ENCODE results near the gene MCRIP2. TPM values are rescaled to one million over a fixed set of nuclear protein-coding genes. Genes with fewer than 3 reads are reported as not detected.

The MCRIP2 gene
- polyA plus RNA-seq, 2 of the 4 experiments (the other 2 are of a cell fraction), result 10.7 to 21.3 TPM

GRCh38 chr16:694187-694862, 52.7 kb downstream of the MCRIP2 start:
- POLR2A ChIA-PET, result no interaction called here
- peak overlapping the region; percentile 91 for H3K4me2 ChIP-seq
- FAIRE-seq, result no peak

GRCh38 chr16:694863-695354, 53.3 kb downstream of the MCRIP2 start:
- FAIRE-seq (no peak), DNase-seq (ENCODE audit: low read depth in 1 of 2, low spot score in 1 of 2) (no peak), ATAC-seq (no peak)
- peak overlapping the region in 1 of 2 experiments; percentile 76; a peak in 4 of 6 replicates for H3K27ac ChIP-seq
- H3K9me3 ChIP-seq, result no peaks in the 10 kb centered on the region
- TF ChIP-seq HES2 (IDR thresholded peaks at IDR 0.05), result no peak
- no peak for TF ChIP-seq FOSL2 (IDR thresholded peaks at IDR 0.05)
- no peak for TF ChIP-seq FOSL2 (CRISPR knock-in tag; IDR thresholded peaks at IDR 0.05)
- no peak for TF ChIP-seq ZFP36 (IDR thresholded peaks at IDR 0.05; ENCODE audit: borderline replicate concordance, partially characterized antibody)
- no peak for TF ChIP-seq CHD4 (IDR thresholded peaks at IDR 0.05; ENCODE audit: borderline replicate concordance)
- TF ChIP-seq MAZ (IDR thresholded peaks at IDR 0.05; ENCODE audit: borderline replicate concordance, low read depth, low read length), result no peak
- H3K4me3 ChIP-seq, result peak overlapping the region; percentile 37
- ChIA-PET POLR2A (interaction anchor here (1.1 to 1.6 kb wide), 4 partner anchors 9 to 26 kb away, joined by 3 to 7 read pairs (median 6); partner anchors contain the start of gene ANTKMT), CTCF (interaction anchor here (1.0 to 2.5 kb wide), 8 partner anchors 9 to 90 kb away, joined by 3 to 25 read pairs (median 5); no protein-coding TSS in a partner anchor)
- H3K4me1 ChIP-seq, result peaks cover 18% of the 10 kb centered on the region; the same call in 2 of the 3 replicates
- H3K4me2 ChIP-seq, result peak overlapping the region; percentile 91
- 11% methylated on average over 9 of the region's 37 CpGs for WGBS (ENCODE audit: missing lambda C conversion rate)

More at GRCh38 chr16:694187-694862, 52.7 kb downstream of the MCRIP2 start:
- Histone ChIP-seq H3K4me1 (peaks cover 22% of the 10 kb centered on the region; the same call in 2 of the 3 replicates), H3K9me3 (no peaks in the 10 kb centered on the region), H3K27ac (peak overlapping the region in 1 of 2 experiments; percentile 76; a peak in 3 of 6 replicates), H3K4me3 (peak overlapping the region; percentile 37)
- DNase-seq (ENCODE audit: low read depth in 1 of 2, low spot score in 1 of 2) (no peak), ATAC-seq (no peak)
- CTCF ChIA-PET, result interaction anchor here (1.0 to 2.1 kb wide), 4 partner anchors 13 to 91 kb away, joined by 4 to 5 read pairs (median 4); no protein-coding TSS in a partner anchor
- 22% methylated on average over 20 of the region's 64 CpGs for WGBS (ENCODE audit: missing lambda C conversion rate)
- TF ChIP-seq CHD2 (IDR thresholded peaks at IDR 0.05; ENCODE audit: low read length, partially characterized antibody), result no peak
- TF ChIP-seq NPAS2 (CRISPR knock-in tag; IDR thresholded peaks at IDR 0.05; ENCODE audit: borderline replicate concordance), result no peak
- TF ChIP-seq MAX (IDR thresholded peaks at IDR 0.05), result no peak
- no peak for TF ChIP-seq ZNF302 (CRISPR knock-in tag; IDR thresholded peaks at IDR 0.05)
- TF ChIP-seq MYC (IDR thresholded peaks at IDR 0.05; ENCODE audit: borderline replicate concordance, low read length), result no peak
- TF ChIP-seq BCL3 (IDR thresholded peaks at IDR 0.05), result no peak

GRCh38 chr16:695355-696089, 53.9 kb downstream of the MCRIP2 start:
- ChIA-PET POLR2A (interaction anchor here (1.1 to 1.6 kb wide), 4 partner anchors 10 to 25 kb away, joined by 3 to 7 read pairs (median 6); partner anchors contain the start of gene ANTKMT), CTCF (interaction anchor here (0.9 to 2.5 kb wide), 10 partner anchors 8 to 90 kb away, joined by 3 to 25 read pairs (median 4); partner anchors contain the start of gene RHOT2)
- Histone ChIP-seq H3K4me1 (peaks cover 22% of the 10 kb centered on the region; the same call in 2 of the 3 replicates), H3K27ac (peak overlapping the region; percentile 51 to 76; a peak in 5 of 6 replicates), H3K4me2 (peak overlapping the region; percentile 91), H3K4me3 (peak overlapping the region; percentile 37), H3K9me3 (no peaks in the 10 kb centered on the region)
- ATAC-seq (peak; percentile 38 to 61), FAIRE-seq (no peak), DNase-seq (ENCODE audit: low read depth in 1 of 2, low spot score in 1 of 2) (peak in 1 of 2 experiments; percentile 78)
- TF ChIP-seq E2F6 (IDR thresholded peaks at IDR 0.05; ENCODE audit: borderline replicate concordance, low read depth), result peak; percentile 93
- TF ChIP-seq USF2 (IDR thresholded peaks at IDR 0.05), result peak; percentile 77
- TF ChIP-seq RNF2 (IDR thresholded peaks at IDR 0.05; ENCODE audit: borderline replicate concordance, low read depth), result 0 out of 2 replicates have a peak, but pooled peaks have one; percentile 43
- TF ChIP-seq BCL3 (IDR thresholded peaks at IDR 0.05), result no peak
- peak; percentile 42; the same call in 1 of the 2 replicates for TF ChIP-seq POLR2A (IDR thresholded peaks at IDR 0.05; ENCODE audit: low read length)
- TF ChIP-seq POLR2AphosphoS2 (conservative IDR thresholded peaks at IDR 0.05; ENCODE audit: low read length), result no peak
- no peak for TF ChIP-seq PBX3 (IDR thresholded peaks at IDR 0.05)
- no peak for TF ChIP-seq JUNB (IDR thresholded peaks at IDR 0.05)
- peak; percentile 96 for TF ChIP-seq MAX (IDR thresholded peaks at IDR 0.05)
- 16% methylated on average over 30 of the region's 71 CpGs for WGBS (ENCODE audit: missing lambda C conversion rate)
